Measurements from ENCODE around the gene OSGEP. TPM values are rescaled to one million over a fixed set of nuclear protein-coding genes. Genes with fewer than 3 reads are reported as not detected.

Gene OSGEP
- total RNA-seq, 1 donor from 2014 or later, result 46.1 TPM

GRCh38 chr14:20403521-20403920 lies 51.1 kb downstream of the OSGEP start:
- no peak overlapping the region for H3K4me3 Mint-ChIP-seq (ENCODE audit: unreplicated experiment)
- peaks cover 59% of the 10 kb centered on the region for H3K36me3 Mint-ChIP-seq (ENCODE audit: low read depth, unreplicated experiment)
- H3K4me1 Mint-ChIP-seq (ENCODE audit: unreplicated experiment), result no peaks in the 10 kb centered on the region
- H3K27ac Mint-ChIP-seq (ENCODE audit: unreplicated experiment), result no peak overlapping the region
- no peaks in the 10 kb centered on the region for H3K9me3 Mint-ChIP-seq (ENCODE audit: unreplicated experiment)
- DNase-seq (ENCODE audit: low spot score), result no peak
- H3K27me3 Mint-ChIP-seq (ENCODE audit: unreplicated experiment), result peaks cover 1% of the 10 kb centered on the region
- no peak for TF ChIP-seq CTCF (IDR thresholded peaks at IDR 0.05; ENCODE audit: unreplicated experiment)

GRCh38 chr14:20400965-20401593 lies 53.5 kb downstream of the OSGEP start:
- H3K4me1 Mint-ChIP-seq (ENCODE audit: unreplicated experiment), result no peaks in the 10 kb centered on the region
- H3K9me3 Mint-ChIP-seq (ENCODE audit: unreplicated experiment), result no peaks in the 10 kb centered on the region
- no peak overlapping the region for H3K27ac Mint-ChIP-seq (ENCODE audit: unreplicated experiment)
- H3K36me3 Mint-ChIP-seq (ENCODE audit: low read depth, unreplicated experiment), result peaks cover 47% of the 10 kb centered on the region
- DNase-seq (ENCODE audit: low spot score), result no peak
- no peak overlapping the region for H3K4me3 Mint-ChIP-seq (ENCODE audit: unreplicated experiment)
- peaks cover 1% of the 10 kb centered on the region for H3K27me3 Mint-ChIP-seq (ENCODE audit: unreplicated experiment)
- no peak for TF ChIP-seq CTCF (IDR thresholded peaks at IDR 0.05; ENCODE audit: unreplicated experiment)

GRCh38 chr14:20400589-20400964 lies 54.0 kb downstream of the OSGEP start:
- no peak overlapping the region for H3K27ac Mint-ChIP-seq (ENCODE audit: unreplicated experiment)
- H3K36me3 Mint-ChIP-seq (ENCODE audit: low read depth, unreplicated experiment), result peaks cover 49% of the 10 kb centered on the region
- no peak for TF ChIP-seq CTCF (IDR thresholded peaks at IDR 0.05; ENCODE audit: unreplicated experiment)

GRCh38 chr14:20397511-20397910 lies 57.1 kb downstream of the OSGEP start:
- H3K36me3 Mint-ChIP-seq (ENCODE audit: low read depth, unreplicated experiment), result peaks cover 40% of the 10 kb centered on the region

More at GRCh38 chr14:20400589-20400964, 54.0 kb downstream of the OSGEP start:
- H3K27me3 Mint-ChIP-seq (ENCODE audit: unreplicated experiment), result peaks cover 1% of the 10 kb centered on the region
- H3K9me3 Mint-ChIP-seq (ENCODE audit: unreplicated experiment), result no peaks in the 10 kb centered on the region
- H3K4me1 Mint-ChIP-seq (ENCODE audit: unreplicated experiment), result no peaks in the 10 kb centered on the region
- no peak overlapping the region for H3K4me3 Mint-ChIP-seq (ENCODE audit: unreplicated experiment)
- DNase-seq (ENCODE audit: low spot score), result no peak

More at GRCh38 chr14:20397511-20397910, 57.1 kb downstream of the OSGEP start:
- no peak for DNase-seq (ENCODE audit: low spot score)
- Mint-ChIP-seq H3K27me3 (ENCODE audit: unreplicated experiment) (no peaks in the 10 kb centered on the region), H3K27ac (ENCODE audit: unreplicated experiment) (no peak overlapping the region), H3K9me3 (ENCODE audit: unreplicated experiment) (no peaks in the 10 kb centered on the region), H3K4me1 (ENCODE audit: unreplicated experiment) (no peaks in the 10 kb centered on the region), H3K4me3 (ENCODE audit: unreplicated experiment) (no peak overlapping the region)
- no peak for TF ChIP-seq CTCF (IDR thresholded peaks at IDR 0.05; ENCODE audit: unreplicated experiment)

Other genes with a start within 250 kb of the OSGEP start
- gene OR11H6, start 231.1 kb downstream of the OSGEP start, total RNA-seq (ENCODE audit: unreplicated experiment), result not detected
- not detected for gene OR11H7, start 225.8 kb downstream of the OSGEP start, total RNA-seq (ENCODE audit: unreplicated experiment)
- gene OR11H4, start 215.5 kb downstream of the OSGEP start, total RNA-seq (ENCODE audit: unreplicated experiment), result not detected
- gene TTC5, start 148.9 kb downstream of the OSGEP start, total RNA-seq (ENCODE audit: unreplicated experiment), result 14.3 TPM
- 91.1 TPM for gene CCNB1IP1, start 121.5 kb downstream of the OSGEP start, total RNA-seq (ENCODE audit: unreplicated experiment)
- 24.4 TPM for gene PARP2, start 111.2 kb downstream of the OSGEP start, total RNA-seq (ENCODE audit: unreplicated experiment)
- 44.0 TPM for gene TEP1, start 41.3 kb downstream of the OSGEP start, total RNA-seq (ENCODE audit: unreplicated experiment)
- 0.08 TPM for gene KLHL33, start 18.6 kb downstream of the OSGEP start, total RNA-seq (ENCODE audit: unreplicated experiment)
- gene APEX1, start 414 bp upstream of the OSGEP start, total RNA-seq (ENCODE audit: unreplicated experiment), result 230 TPM
- 36.8 TPM for gene PIP4P1, start 6.6 kb upstream of the OSGEP start, total RNA-seq (ENCODE audit: unreplicated experiment)
- gene PNP, start 14.6 kb upstream of the OSGEP start, total RNA-seq (ENCODE audit: unreplicated experiment), result 322 TPM
- 10.7 TPM for gene RNASE10, start 50.7 kb upstream of the OSGEP start, total RNA-seq (ENCODE audit: unreplicated experiment)
- gene RNASE9, start 106.2 kb upstream of the OSGEP start, total RNA-seq (ENCODE audit: unreplicated experiment), result not detected
- gene RNASE11, start 133.2 kb upstream of the OSGEP start, total RNA-seq (ENCODE audit: unreplicated experiment), result 0.31 TPM
- gene RNASE12, start 136.6 kb upstream of the OSGEP start, total RNA-seq (ENCODE audit: unreplicated experiment), result not detected
- not detected for gene OR6S1, start 186.9 kb upstream of the OSGEP start, total RNA-seq (ENCODE audit: unreplicated experiment)
- gene RNASE4, start 229.7 kb upstream of the OSGEP start, total RNA-seq (ENCODE audit: unreplicated experiment), result 1.0 TPM
- gene ANG, start 234.0 kb upstream of the OSGEP start, total RNA-seq (ENCODE audit: unreplicated experiment), result 6.5 TPM